GM12873 (cell line): Measurements from ENCODE around the gene TBX4.

ENCODE experiments used
- CTCF ChIP-seq: IDR thresholded peaks from 2 replicates; pipeline ENCODE4 v1.5.1; 2012; ENCODE audit warnings: low read depth, mild to moderate bottlenecking, moderate library complexity, low read length, control low read depth; ENCODE audit not compliant: insufficient read depth; ENCODE audit errors: missing control alignments

Gene TBX4

GRCh38 chr17:61464130-61464842 is 12.1 kb downstream of the TBX4 start:
- no peak for TF ChIP-seq CTCF

- TF ChIP-seq CTCF, result no peak
Observed at GRCh38 chr17:61464843-61465180, 12.6 kb downstream of the TBX4 start.

- no peak for TF ChIP-seq CTCF
Observed at GRCh38 chr17:61465550-61466237, 13.5 kb downstream of the TBX4 start.

GRCh38 chr17:61466246-61466645 is 14.0 kb downstream of the TBX4 start:
- no peak for TF ChIP-seq CTCF

GRCh38 chr17:61467416-61468262 is 15.4 kb downstream of the TBX4 start:
- TF ChIP-seq CTCF, result no peak

- no peak for TF ChIP-seq CTCF
Observed at GRCh38 chr17:61468263-61468907, 16.2 kb downstream of the TBX4 start.
